ENCODE measurements around the gene KIAA2012.

DNA sequence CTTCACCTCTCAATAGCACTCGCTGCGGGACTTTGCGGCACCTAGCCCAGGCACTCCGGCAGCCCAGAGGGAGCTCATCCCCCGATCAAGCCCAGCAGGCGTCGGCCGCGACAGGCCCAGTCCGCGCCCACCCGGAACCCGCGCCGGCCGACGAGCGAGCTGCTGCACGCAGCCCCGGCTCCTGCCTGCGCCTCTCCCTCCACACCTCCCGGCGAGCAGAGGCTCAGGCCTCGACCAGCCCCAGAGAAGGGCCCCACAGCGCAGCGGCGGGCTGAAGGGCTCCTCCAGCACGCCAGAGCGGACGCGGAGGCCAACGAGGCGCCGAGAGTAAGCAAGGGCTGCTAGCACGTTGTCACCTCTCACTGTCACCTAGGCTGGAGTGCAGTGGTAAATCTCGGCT, 63.5 kb downstream of the KIAA2012 start:
- TF ChIP-seq POLR2A (IDR thresholded peaks at IDR 0.05; ENCODE audit: low read depth, low read length) (no peak), SPI1 (IDR thresholded peaks at IDR 0.05; ENCODE audit: low read depth, low read length) (no peak), POLR2AphosphoS5 (IDR thresholded peaks at IDR 0.05; ENCODE audit: low read depth, low read length) (no peak), PAX5 (IDR thresholded peaks at IDR 0.05; ENCODE audit: insufficient read depth, low read length, severe bottlenecking) (no peak), TAF1 (IDR thresholded peaks at IDR 0.05; ENCODE audit: low read depth, low read length) (no peak)

Data from GM12891 (cell line).